A673 (cell line): Measurements from ENCODE around the gene CAP2. TPM values are rescaled to one million over a fixed set of nuclear protein-coding genes. Genes with fewer than 3 reads are reported as not detected.
A peak's percentile ranks its signal among the peaks of the same experiment; 100 is the strongest.

Experiments used
- BruUV-seq: library from RNA; stranded (reverse); fragments of 400-500 nt; replicated peaks from 2 replicates; lab custom pipeline; 2021; lab: Mats Ljungman, UMichigan
- CTCF ChIA-PET: fragments of 300-600 bp; sonication (Branson Sonifier 250); formaldehyde crosslinking; loops from one replicate; lab custom pipeline; 2022; ENCODE audit warnings: antibody characterized with exemption; lab: Charles Lee
- POLR2A ChIA-PET: fragments of 300-600 bp; sonication (Branson Sonifier 250); formaldehyde crosslinking; loops from one replicate; lab custom pipeline; 2022; ENCODE audit warnings: antibody characterized with exemption; ENCODE audit not compliant: low non-redundant PET; lab: Charles Lee
- DNase-seq: peaks from one replicate; pipeline ENCODE4 v3.0.0-alpha.2; 2015; ENCODE audit warnings: low spot score
- H3K27ac ChIP-seq: fragments of 200-600 bp; sonication (generic); 2 replicates; pipeline ENCODE4 v1.5.1; 2016; ENCODE audit warnings: mixed run types, low read depth, mild to moderate bottlenecking, mixed read lengths, antibody characterized with exemption, low read length; ENCODE audit not compliant: poor library complexity, severe bottlenecking
- H3K27me3 ChIP-seq: fragments of 200-600 bp; sonication (generic); replicated peaks from 2 replicates; pipeline ENCODE4 v1.6.1; 2017; ENCODE audit warnings: mixed run types, low read depth, mild to moderate bottlenecking, mixed read lengths, antibody characterized with exemption, low read length; ENCODE audit not compliant: insufficient read depth, poor library complexity
- H3K36me3 ChIP-seq: fragments of 200-600 bp; sonication (generic); 2 replicates; pipeline ENCODE4 v1.6.1; 2016; ENCODE audit warnings: mixed run types, mild to moderate bottlenecking, mixed read lengths, antibody characterized with exemption, low read length; ENCODE audit not compliant: insufficient read depth, poor library complexity, severe bottlenecking
- H3K4me1 ChIP-seq: fragments of 200-600 bp; sonication (generic); 2 replicates; pipeline ENCODE4 v1.6.1; 2017; ENCODE audit warnings: mixed run types, mild to moderate bottlenecking, mixed read lengths, antibody characterized with exemption, low read length; ENCODE audit not compliant: insufficient read depth, poor library complexity, severe bottlenecking
- H3K4me3 ChIP-seq: fragments of 200-600 bp; sonication (generic); 2 replicates; pipeline ENCODE4 v1.5.1; 2016; ENCODE audit warnings: low read depth, mixed run types, mild to moderate bottlenecking, mixed read lengths, low read length; ENCODE audit not compliant: poor library complexity, severe bottlenecking
- H3K9me3 ChIP-seq: fragments of 200-600 bp; sonication (generic); 2 replicates; pipeline ENCODE4 v1.6.1; 2016; ENCODE audit warnings: mixed run types, low read depth, mild to moderate bottlenecking, mixed read lengths, antibody characterized with exemption, low read length; ENCODE audit not compliant: poor library complexity, severe bottlenecking
- CTCF ChIP-seq: fragments of 300-800, 200-600 bp; sonication (generic); conservative IDR thresholded peaks from 2 replicates; pipeline ENCODE4 v1.5.1; 2017; ENCODE audit warnings: low read depth, mild to moderate bottlenecking, antibody characterized with exemption, low read length, moderate library complexity, mixed read lengths
- EZH2 ChIP-seq: fragments of 200-600 bp; sonication (generic); IDR thresholded peaks from 2 replicates; pipeline ENCODE4 v1.6.1; 2017; ENCODE audit warnings: borderline replicate concordance, low read depth, mild to moderate bottlenecking, mixed read lengths, antibody characterized with exemption, low read length; ENCODE audit not compliant: poor library complexity, severe bottlenecking
- intact Hi-C: fragments of 100-400 bp; cut with micrococcal nuclease; formaldehyde crosslinking; loops from one replicate; pipeline ENCODE4 v1.10.0; 2022; ENCODE audit not compliant: unreplicated experiment
- total RNA-seq: library from RNA; stranded (reverse); gene quantifications from 2 replicates; pipeline ENCODE4 v1.2.3, GENCODE V29; 2021

Gene CAP2
- total RNA-seq, 1 experiment from 2014 or later: 20.8 TPM

GRCh38 chr6:17588011-17588410 is 194.6 kb downstream of the CAP2 start:
- DNase-seq: no peak
- H3K4me1 ChIP-seq: no peaks in the 10 kb centered on the region
- TF ChIP-seq EZH2 (no peak), CTCF (no peak)
- no TSS peak for BruUV-seq
- intact Hi-C loops: loop anchor here (10.0 kb wide), 2 partner anchors 537 to 917 kb away; partner anchors contain the start of gene NHLRC1
- ChIA-PET CTCF (no interaction called here), POLR2A (no interaction called here)
- no peak overlapping the region for H3K4me3 ChIP-seq
- no peaks in the 10 kb centered on the region for H3K27me3 ChIP-seq
- H3K9me3 ChIP-seq: no peaks in the 10 kb centered on the region
- no peak overlapping the region for H3K27ac ChIP-seq
- H3K36me3 ChIP-seq: no peaks in the 10 kb centered on the region

- no peaks in the 10 kb centered on the region for H3K9me3 ChIP-seq
- POLR2A ChIA-PET: no interaction called here
- H3K4me3 ChIP-seq: no peak overlapping the region
- H3K27ac ChIP-seq: no peak overlapping the region
- no peaks in the 10 kb centered on the region for H3K27me3 ChIP-seq
- H3K36me3 ChIP-seq: no peaks in the 10 kb centered on the region
- BruUV-seq: no TSS peak
- intact Hi-C loops: loop anchor here (10.0 kb wide), 2 partner anchors 535 to 915 kb away; partner anchors contain the start of gene NHLRC1
- CTCF ChIA-PET: interaction anchor here (0.9 kb wide), 1 partner anchor 225 kb away, joined by 3 read pairs; no protein-coding TSS in a partner anchor
- H3K4me1 ChIP-seq: no peaks in the 10 kb centered on the region
- TF ChIP-seq EZH2 (no peak), CTCF (0 out of 2 replicates have a peak, but pooled peaks have one; percentile 27)
- DNase-seq: peak; percentile 65
Measured at GRCh38 chr6:17589406-17590096, 196.2 kb downstream of the CAP2 start.

- intact Hi-C loops: no loop called here
- Histone ChIP-seq H3K4me1 (no peaks in the 10 kb centered on the region), H3K36me3 (no peaks in the 10 kb centered on the region), H3K27ac (no peak overlapping the region), H3K27me3 (no peaks in the 10 kb centered on the region), H3K4me3 (no peak overlapping the region), H3K9me3 (no peaks in the 10 kb centered on the region)
- no peak for DNase-seq
- CTCF ChIA-PET: no interaction called here
- no TSS peak for BruUV-seq
- TF ChIP-seq EZH2 (no peak), CTCF (no peak)
- POLR2A ChIA-PET: no interaction called here
Measured at GRCh38 chr6:17591287-17591686, 197.9 kb downstream of the CAP2 start.
